HL-60/S4 (cell line): ENCODE measurements around the gene UGT2B11.
"Not testable (repeated sequence)": the region's sequence is repeated elsewhere in the genome, so short reads cannot be mapped to it uniquely, and the experiment has no call there.

Experiments used
- in situ Hi-C: fragments of 300-500 bp; cut with MboI; formaldehyde crosslinking; loops from 2 replicates; pipeline ENCODE4 v1.14.3; 2022; ENCODE audit warnings: low sequenced_read_pairs

UGT2B11 gene

DNA sequence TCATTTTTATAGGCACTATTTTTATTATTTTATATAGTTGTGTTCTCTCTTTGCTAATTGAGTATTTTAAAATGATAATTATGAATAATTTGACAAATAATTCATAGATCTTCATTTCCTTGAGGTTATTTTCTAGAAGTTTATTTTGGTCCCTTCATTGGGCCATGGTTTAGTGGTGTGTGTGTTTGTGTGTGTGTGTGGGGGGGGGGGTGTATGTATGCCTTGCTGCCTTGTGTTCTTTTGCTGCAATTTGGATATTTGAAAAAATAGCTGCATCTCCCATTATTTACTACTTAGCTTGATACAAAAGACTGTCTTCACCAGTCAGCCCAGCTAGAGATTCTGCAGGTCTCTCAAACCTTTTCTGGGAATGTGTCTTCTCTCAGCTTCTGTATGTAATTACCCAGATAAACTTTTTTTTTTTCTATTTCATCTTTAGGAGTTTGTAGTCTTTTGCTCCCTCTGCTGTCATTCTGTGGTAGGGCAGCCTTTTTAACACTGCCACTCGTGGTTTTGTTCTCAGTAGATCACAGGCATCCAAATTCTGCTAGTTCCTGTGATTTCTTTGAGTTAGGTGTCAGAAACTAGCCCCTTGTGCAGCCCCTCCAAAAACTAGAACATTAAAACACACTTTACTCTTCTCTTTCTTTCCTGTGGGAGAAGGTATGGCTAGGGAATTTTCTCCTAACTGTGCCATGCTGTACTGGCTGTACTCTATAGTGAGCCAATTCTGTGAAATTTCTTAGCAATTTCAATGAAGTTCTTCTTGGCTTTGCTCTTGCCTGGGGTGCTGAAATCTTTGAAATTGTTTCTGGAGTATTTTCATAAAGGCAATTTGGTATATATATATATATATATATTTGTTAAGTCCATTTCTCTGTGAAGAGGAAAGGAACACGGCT is 44.1 kb downstream of the UGT2B11 start:
- in situ Hi-C loops: not testable (repeated sequence)

DNA sequence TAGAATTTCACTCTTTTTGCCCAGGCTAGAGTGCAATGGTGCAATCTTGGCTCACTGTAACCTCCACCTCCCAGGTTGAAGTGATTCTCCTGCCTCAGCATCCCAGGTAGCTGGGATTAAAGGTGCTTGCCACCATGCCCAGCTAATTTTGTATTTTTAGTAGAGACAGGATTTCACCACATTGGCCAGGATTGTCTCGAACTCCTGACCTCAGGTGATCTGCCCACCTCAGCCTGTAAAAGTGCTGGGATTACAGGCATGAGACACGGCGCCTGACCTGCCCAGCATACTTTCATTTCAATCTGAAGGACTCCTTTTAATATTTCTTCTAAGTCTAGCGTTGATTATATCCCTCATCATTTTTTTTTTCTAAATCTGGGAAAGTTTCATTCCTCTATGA is 45.4 kb downstream of the UGT2B11 start:
- in situ Hi-C loops: not testable (repeated sequence)

GRCh38 chr4:69167300-69167699 is 47.2 kb downstream of the UGT2B11 start:
- in situ Hi-C loops: no loop called here

DNA sequence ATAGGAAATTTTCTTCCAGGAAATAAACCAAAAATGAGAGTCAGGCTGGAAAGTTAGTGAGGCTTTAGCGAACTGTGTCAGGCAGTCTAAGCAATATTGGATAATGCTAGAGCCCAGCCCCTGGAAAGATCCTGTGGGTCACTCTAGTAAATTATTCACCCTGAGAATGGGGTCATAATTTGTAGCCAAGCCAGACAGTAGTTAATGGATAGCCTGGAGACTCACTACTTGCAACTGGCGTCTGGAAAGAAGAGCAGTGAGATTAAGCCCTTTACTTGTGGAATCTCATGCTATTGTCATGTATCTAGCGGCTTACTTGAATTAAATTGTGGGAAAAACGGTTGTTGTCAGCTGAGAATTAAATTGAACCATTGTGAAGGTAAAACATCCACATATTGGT is 48.2 kb downstream of the UGT2B11 start:
- in situ Hi-C loops: not testable (repeated sequence)

DNA sequence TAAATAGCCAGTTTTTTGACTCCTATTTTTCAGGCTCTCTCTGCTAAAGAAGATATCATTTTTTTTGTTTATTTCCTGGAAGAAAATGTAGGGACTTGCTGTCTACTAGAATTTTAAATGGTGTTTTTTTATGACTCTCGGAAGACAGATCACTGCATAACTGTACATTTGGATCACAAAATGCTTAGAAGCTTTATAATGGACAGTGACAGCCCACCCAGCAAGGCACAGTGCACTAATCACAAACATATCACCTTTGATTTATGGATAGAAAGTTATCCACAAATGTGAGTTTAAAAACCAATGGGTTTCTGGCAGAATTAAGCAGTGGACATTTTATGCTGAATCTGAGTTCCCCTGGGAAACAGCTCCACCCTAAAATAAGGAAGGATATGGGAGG is 48.8 kb downstream of the UGT2B11 start:
- in situ Hi-C loops: not testable (repeated sequence)

GRCh38 chr4:69156913-69157312 is 57.6 kb downstream of the UGT2B11 start:
- in situ Hi-C loops: no loop called here

DNA sequence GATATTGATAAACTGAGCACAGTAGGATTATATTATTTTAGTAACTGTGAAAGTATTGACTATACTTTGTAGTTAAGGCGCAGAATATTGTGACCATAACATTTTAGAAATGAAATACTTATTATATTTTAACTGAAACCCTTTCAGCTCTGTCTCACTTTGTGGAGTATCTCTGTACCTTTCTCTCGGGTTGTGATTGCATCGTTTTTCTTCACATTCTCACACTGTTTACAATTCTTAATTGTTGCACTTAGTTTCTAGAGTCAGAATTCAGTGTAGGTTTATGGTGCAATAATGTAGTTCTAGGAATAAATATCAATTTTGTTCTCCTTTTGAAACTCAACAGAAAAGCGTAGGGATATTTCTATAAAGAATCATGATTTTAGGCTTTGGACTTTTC is 60.5 kb downstream of the UGT2B11 start:
- in situ Hi-C loops: no loop called here
